ENCODE data around the gene CD207. TPM values are rescaled to one million over a fixed set of nuclear protein-coding genes. Genes with fewer than 3 reads are reported as not detected.

Gene CD207
- total RNA-seq, 2 donors from 2014 or later, result not detected

DNA sequence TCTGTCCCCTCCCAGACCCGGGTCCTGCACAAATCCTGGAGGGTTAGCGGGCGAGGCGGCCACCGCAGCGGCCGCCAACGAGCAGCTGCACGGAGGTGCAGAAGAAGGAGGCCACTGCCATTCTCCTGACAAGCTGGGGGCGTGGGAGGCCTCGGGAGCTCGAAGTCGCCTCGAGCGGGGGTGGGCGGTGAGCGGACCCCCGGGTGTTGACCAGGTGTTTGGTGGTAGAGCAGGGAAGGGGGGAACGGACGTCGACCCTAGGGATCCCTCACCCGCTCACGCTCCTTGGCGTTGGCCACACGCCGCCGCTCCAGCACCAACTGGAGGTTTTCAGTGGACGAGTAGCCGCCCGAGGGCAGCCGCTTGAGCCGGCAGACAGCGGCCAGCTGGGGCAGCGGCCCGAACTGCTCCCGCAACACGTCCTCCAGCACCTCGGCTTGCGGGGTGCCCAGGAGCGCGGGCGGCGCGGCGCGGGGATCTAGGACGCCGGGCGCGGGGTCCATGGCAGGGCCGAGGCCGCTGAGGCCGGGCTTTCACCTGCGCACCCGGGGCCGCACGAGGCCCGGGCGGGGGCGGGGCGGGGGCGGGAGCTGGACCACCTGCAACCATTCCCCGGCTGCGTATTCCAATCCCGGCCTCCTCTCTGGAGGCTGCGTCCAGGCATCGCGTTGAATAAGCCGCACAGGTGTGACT is 45.3 kb downstream of the CD207 start, which contains the start of gene FIGLA:
Gene FIGLA, minus strand, starts transcription at position 508 of the 693 bp plus-strand sequence. Its CDS starts 5 bp downstream, at position 503.
- no peaks in the 10 kb centered on the region for H3K36me3 ChIP-seq
- H3K4me3 ChIP-seq, result peak within 1 kb of the TSS in 1 of 2 donors; percentile 42
- H3K4me1 ChIP-seq, result peaks cover 0 to 14% of the 10 kb centered on the region in 2 donors
- H3K27me3 ChIP-seq, result peaks cover 0 to 12% of the 10 kb centered on the region in 2 donors
- H3K9me3 ChIP-seq, result no peaks in the 10 kb centered on the region
- TF ChIP-seq, protein P1, sequence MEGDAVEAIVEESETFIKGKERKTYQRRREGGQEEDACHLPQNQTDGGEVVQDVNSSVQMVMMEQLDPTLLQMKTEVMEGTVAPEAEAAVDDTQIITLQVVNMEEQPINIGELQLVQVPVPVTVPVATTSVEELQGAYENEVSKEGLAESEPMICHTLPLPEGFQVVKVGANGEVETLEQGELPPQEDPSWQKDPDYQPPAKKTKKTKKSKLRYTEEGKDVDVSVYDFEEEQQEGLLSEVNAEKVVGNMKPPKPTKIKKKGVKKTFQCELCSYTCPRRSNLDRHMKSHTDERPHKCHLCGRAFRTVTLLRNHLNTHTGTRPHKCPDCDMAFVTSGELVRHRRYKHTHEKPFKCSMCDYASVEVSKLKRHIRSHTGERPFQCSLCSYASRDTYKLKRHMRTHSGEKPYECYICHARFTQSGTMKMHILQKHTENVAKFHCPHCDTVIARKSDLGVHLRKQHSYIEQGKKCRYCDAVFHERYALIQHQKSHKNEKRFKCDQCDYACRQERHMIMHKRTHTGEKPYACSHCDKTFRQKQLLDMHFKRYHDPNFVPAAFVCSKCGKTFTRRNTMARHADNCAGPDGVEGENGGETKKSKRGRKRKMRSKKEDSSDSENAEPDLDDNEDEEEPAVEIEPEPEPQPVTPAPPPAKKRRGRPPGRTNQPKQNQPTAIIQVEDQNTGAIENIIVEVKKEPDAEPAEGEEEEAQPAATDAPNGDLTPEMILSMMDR (IDR thresholded peaks at IDR 0.05), result no peak
- DNase-seq (ENCODE audit: low spot score), result no peak
- no peak within 1 kb of the TSS for H3K27ac ChIP-seq

DNA sequence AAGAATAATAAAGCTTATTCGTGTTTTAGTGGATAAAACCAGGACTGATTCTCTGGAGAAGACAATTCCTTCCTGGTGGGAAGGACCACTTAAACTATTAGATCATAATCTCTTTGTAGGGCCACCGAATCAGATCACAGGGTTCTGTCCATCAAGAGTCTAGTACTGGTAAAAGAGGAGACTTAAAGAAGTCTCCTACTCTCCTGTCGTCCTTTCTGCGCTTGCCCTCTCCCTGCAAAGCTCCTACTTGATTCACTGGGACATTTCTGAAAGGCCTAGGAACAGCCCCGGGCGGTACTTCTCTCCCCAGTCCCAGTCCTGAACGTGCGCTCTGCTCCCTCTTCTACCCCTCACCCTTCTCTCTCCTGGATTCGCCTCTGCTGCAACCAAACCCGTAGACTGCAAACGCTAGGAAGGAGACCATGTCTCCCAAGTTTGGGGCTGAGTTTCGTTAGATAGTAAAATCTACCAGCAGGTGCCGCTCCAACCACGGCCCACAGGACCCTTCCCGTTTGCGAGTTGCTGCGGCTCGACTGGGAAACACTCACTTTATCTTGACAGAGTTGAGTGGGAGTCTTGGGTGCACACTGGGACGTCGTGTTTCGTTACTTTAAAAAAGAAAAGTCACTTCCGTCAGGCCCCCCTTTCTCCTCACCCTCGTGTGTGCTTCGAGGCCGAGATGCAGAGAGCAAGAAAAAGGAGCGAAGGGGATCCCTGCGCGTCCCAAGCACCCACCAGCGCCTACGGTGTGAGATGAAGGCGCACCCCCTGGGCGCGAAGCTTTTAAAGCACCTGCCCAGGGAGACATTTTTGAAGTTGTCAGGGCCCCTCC is 46.1 kb downstream of the CD207 start:
- TF ChIP-seq, protein P1 (IDR thresholded peaks at IDR 0.05), result peak; percentile 33 to 73
- no peaks in the 10 kb centered on the region for H3K9me3 ChIP-seq
- peaks cover 0 to 14% of the 10 kb centered on the region in 2 donors for H3K4me1 ChIP-seq
- H3K27ac ChIP-seq, result no peak overlapping the region
- peak overlapping the region in 1 of 2 donors; percentile 42 for H3K4me3 ChIP-seq
- H3K36me3 ChIP-seq, result no peaks in the 10 kb centered on the region
- DNase-seq (ENCODE audit: low spot score), result peak; percentile 82
- peaks cover 0 to 12% of the 10 kb centered on the region in 2 donors for H3K27me3 ChIP-seq

DNA sequence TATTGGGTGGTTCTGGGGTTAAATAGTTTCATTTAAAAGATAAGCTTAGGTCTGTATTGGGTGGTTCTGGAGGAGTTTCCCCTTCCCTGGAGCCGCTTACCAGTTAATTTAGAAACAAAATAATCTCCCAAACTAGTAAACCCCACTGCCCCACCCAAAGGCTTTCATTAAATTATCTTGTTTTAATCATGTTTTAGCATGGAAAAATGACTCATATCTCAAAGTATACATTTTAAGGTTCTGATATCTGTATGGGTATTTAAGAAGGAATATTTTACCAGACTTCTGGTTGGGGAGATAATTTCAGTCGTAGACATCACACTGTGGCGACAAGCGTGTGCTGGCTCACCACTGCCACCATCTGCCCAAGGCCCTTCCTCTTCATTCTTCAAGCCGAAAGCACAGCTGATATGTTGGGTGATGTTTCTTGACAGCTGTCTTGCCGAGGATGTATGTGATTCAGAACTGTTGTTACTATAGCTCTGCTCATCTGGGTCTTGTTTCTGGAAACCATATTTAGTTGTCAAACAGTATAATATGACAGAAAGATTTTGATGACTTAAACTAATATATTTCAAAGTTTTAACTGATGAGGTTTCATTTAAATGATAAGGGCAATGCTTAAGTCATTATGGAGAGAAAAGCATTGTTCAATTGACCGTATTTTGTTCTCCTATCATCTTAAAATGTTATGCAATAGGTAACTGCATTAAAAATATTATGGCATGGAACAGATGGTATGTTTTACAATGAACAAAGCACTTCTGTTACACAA is 50.3 kb downstream of the CD207 start:
- Histone ChIP-seq H3K4me1 (peaks cover 0 to 11% of the 10 kb centered on the region in 2 donors), H3K9me3 (no peaks in the 10 kb centered on the region), H3K4me3 (no peak overlapping the region), H3K27me3 (peaks cover 0 to 7% of the 10 kb centered on the region in 2 donors), H3K36me3 (no peaks in the 10 kb centered on the region), H3K27ac (no peak overlapping the region)
- TF ChIP-seq, protein P1 (IDR thresholded peaks at IDR 0.05), result peak in 1 of 2 donors; percentile 46
- DNase-seq (ENCODE audit: low spot score), result no peak

DNA sequence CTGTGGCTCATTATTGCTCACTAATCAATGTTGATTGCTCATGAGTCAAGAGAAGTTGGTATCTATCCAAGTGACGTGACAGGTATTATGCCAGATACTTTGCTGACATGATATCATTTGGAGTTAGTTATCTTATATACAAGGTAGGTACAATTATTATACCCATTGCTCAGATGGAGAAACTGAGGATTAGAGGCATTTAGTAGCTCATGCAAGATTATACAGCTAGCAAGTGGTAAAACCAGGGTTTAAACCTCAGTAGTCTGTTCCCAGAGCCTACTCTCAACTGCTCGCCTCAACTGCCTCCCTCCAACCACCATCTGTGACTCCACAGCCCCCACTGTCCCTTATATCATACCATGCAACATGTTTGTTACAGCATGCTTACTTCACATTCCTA is 51.3 kb downstream of the CD207 start:
- H3K27me3 ChIP-seq, result no peaks in the 10 kb centered on the region
- no peaks in the 10 kb centered on the region for H3K9me3 ChIP-seq
- no peak for DNase-seq (ENCODE audit: low spot score)
- TF ChIP-seq, protein P1 (IDR thresholded peaks at IDR 0.05), result no peak
- H3K4me3 ChIP-seq, result no peak overlapping the region
- H3K4me1 ChIP-seq, result peaks cover 0 to 1% of the 10 kb centered on the region in 2 donors
- H3K27ac ChIP-seq, result no peak overlapping the region
- no peaks in the 10 kb centered on the region for H3K36me3 ChIP-seq

Other genes starting within 250 kb of the CD207 start
- gene ADD2, start 67.6 kb downstream of the CD207 start, total RNA-seq, result 1 to 10 TPM; 1.1 to 1.4 TPM
- gene FIGLA, start 45.2 kb downstream of the CD207 start, total RNA-seq, result not detected
- gene CLEC4F, start 15.2 kb downstream of the CD207 start, total RNA-seq, result under 1 TPM in 1 of 2 donors, not detected in 1; 0.16 TPM
- under 1 TPM; 0.70 to 0.86 TPM for gene VAX2, start 64.8 kb upstream of the CD207 start, total RNA-seq
- not detected for gene ATP6V1B1, start 100.1 kb upstream of the CD207 start, total RNA-seq
- 1 to 10 TPM in 1 of 2 donors, under 1 TPM in 1; 0.78 to 1.7 TPM for gene ANKRD53, start 142.8 kb upstream of the CD207 start, total RNA-seq
- 10 to 100 TPM; 26.7 to 38.0 TPM for gene TEX261, start 159.1 kb upstream of the CD207 start, total RNA-seq
- 10 to 100 TPM; 30.4 to 45.5 TPM for gene NAGK, start 232.8 kb upstream of the CD207 start, total RNA-seq

All from right atrium auricular region (tissue), 2 donors.